CD4-positive, CD25-positive, alpha-beta regulatory T cell (primary cell): ENCODE measurements around the gene STXBP4. TPM values are rescaled to one million over a fixed set of nuclear protein-coding genes. Genes with fewer than 3 reads are reported as not detected.

ENCODE experiments used
- ATAC-seq, 2 donors: fragments of 150-1000 bp; cut with Tn5 transposase; one replicate each; pipeline ENCODE4 v1.10.0; 2021; ENCODE audit warnings: low read depth in 2 of 2, moderate number of reproducible peaks in 2 of 2, moderate library complexity in 1 of 2
- DNase-seq, 3 donors: peaks; one replicate each; pipeline versions ENCODE4 v3.0.0 to v3.0.0-alpha.2; 2012 to 2022; ENCODE audit warnings: mixed read lengths in 1 of 3
- H3K27ac ChIP-seq: one replicate; pipeline ENCODE4 v1.7.0; 2013; ENCODE audit warnings: mild to moderate bottlenecking, low read length; ENCODE audit not compliant: insufficient read depth, poor library complexity, severe bottlenecking
- H3K27me3 ChIP-seq: one replicate; pipeline ENCODE4 v1.7.0; 2013; ENCODE audit warnings: low read length; ENCODE audit not compliant: control insufficient read depth, insufficient read depth
- H3K36me3 ChIP-seq: one replicate; pipeline ENCODE4 v1.7.0; 2013; ENCODE audit warnings: mild to moderate bottlenecking, low read length, moderate library complexity; ENCODE audit not compliant: control insufficient read depth, insufficient read depth
- H3K4me1 ChIP-seq: 2 replicates; pipeline ENCODE4 v1.7.0; 2013; ENCODE audit warnings: mild to moderate bottlenecking, low read length; ENCODE audit not compliant: insufficient read depth, control insufficient read depth, poor library complexity, severe bottlenecking
- H3K4me3 ChIP-seq: one replicate; pipeline ENCODE4 v1.7.0; 2013; ENCODE audit warnings: low read depth, mild to moderate bottlenecking, low read length, moderate library complexity
- H3K9me3 ChIP-seq, 2 experiments: 1 replicate in 1 of 2; 2 replicates in 1 of 2; pipeline ENCODE4 v1.7.0; 2013; ENCODE audit warnings: low read length in 2 of 2, mild to moderate bottlenecking in 1 of 2, moderate library complexity in 1 of 2; ENCODE audit not compliant: control insufficient read depth in 2 of 2
- H3K27ac Mint-ChIP-seq, 3 donors: one replicate each; pipeline ENCODE4 v1.8.0; 2020 to 2022; ENCODE audit warnings: mild to moderate bottlenecking in 3 of 3, mixed read lengths in 3 of 3, moderate library complexity in 2 of 3
- H3K27me3 Mint-ChIP-seq: one replicate; pipeline ENCODE4 v1.8.0; 2022; ENCODE audit warnings: mild to moderate bottlenecking, mixed read lengths
- H3K36me3 Mint-ChIP-seq: one replicate; pipeline ENCODE4 v1.8.0; 2020; ENCODE audit warnings: mixed read lengths
- H3K4me1 Mint-ChIP-seq, 4 donors: one replicate each; pipeline ENCODE4 v1.8.0; 2020 to 2022; ENCODE audit warnings: mixed read lengths in 4 of 4, mild to moderate bottlenecking in 1 of 4
- H3K4me3 Mint-ChIP-seq, 4 donors: one replicate each; pipeline ENCODE4 v1.8.0; 2020 to 2022; ENCODE audit warnings: mild to moderate bottlenecking in 4 of 4, mixed read lengths in 4 of 4, moderate library complexity in 3 of 4
- H3K9me3 Mint-ChIP-seq, 7 donors: one replicate each; pipeline ENCODE4 v1.8.0; 2020 to 2022; ENCODE audit warnings: mixed read lengths in 7 of 7, mild to moderate bottlenecking in 3 of 7, moderate library complexity in 2 of 7
- polyA plus RNA-seq, 4 donors: library from polyadenylated mRNA; unstranded; fragments of 300-500 nt; fragmentation: Illumina TruSeq; gene quantifications; one replicate each; pipeline ENCODE4 v1.2.3, GENCODE V29; 2021
- total RNA-seq: library from RNA; stranded (reverse); gene quantifications from one replicate; pipeline ENCODE4 v1.2.3, GENCODE V29; 2022

The STXBP4 gene
- total and polyA plus RNA-seq, 5 donors from 2014 or later: 2.4 to 7.6 (median 2.7) TPM

DNA sequence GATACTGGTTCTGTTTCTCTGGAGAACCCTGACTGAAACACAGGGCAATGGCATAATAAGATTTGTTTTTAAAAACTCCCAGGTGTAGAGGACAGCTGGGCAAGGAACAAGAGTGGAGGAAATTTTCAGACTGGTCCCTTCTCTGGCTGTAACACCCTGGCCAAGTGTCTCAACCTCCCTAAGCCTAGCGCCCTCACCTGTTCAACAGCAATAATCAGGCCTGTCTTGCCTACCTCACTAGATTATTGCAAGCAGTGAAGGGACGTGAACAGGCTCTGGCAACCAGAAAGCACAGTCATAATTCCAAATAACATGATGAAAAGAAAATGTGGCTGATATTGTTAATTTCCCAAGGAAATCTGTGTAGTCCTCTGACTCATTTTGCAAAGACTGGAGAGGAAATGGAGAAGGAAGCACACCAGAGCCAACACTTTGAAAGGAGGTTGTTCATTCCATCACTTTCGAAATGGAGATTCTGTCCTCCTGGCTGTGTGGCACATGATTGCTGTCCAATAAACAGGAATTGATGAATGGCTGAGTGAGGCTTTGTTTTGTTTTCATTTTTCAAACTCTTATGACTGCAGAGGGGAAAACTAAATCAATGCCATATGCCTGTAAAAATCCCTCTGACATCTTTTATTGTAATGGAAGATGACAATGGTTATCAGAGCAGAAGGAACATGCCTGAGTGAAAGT, 208.7 kb downstream of the STXBP4 start:
- no peaks in the 10 kb centered on the region for H3K4me1 ChIP-seq
- Mint-ChIP-seq H3K9me3 (peaks cover 0 to 19% (median 6%) of the 10 kb centered on the region in 7 donors), H3K27ac (no peak overlapping the region), H3K36me3 (peaks cover 11% of the 10 kb centered on the region), H3K27me3 (no peaks in the 10 kb centered on the region), H3K4me1 (peaks cover 0 to 3% (median 0%) of the 10 kb centered on the region in 4 donors), H3K4me3 (no peak overlapping the region)
- DNase-seq: no peak
- no peaks in the 10 kb centered on the region for H3K27me3 ChIP-seq
- no peak overlapping the region for H3K27ac ChIP-seq
- H3K36me3 ChIP-seq: no peaks in the 10 kb centered on the region
- no peak for ATAC-seq
- H3K9me3 ChIP-seq: peaks cover 0 to 4% of the 10 kb centered on the region in 2 experiments
- no peak overlapping the region for H3K4me3 ChIP-seq

DNA sequence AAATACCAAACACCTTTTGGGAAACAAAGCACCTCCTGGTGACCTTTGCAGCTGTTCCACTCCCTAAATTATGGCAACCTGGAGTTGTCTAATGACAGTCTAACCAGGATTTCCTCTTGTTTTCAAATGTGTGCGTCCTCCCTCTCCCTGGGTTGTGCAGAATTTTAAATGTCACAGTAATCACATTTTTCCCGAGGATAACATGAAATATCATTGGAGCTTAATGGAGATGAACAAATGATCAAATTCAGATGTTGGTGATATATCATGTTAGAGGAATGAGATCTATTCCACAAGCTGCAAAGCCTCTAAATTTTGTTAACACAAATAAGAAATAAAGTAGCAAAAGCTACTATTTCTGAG, 209.3 kb downstream of the STXBP4 start:
- Histone ChIP-seq H3K9me3 (peaks cover 0 to 8% of the 10 kb centered on the region in 2 experiments), H3K4me3 (no peak overlapping the region), H3K36me3 (no peaks in the 10 kb centered on the region), H3K27me3 (no peaks in the 10 kb centered on the region), H3K27ac (no peak overlapping the region), H3K4me1 (no peaks in the 10 kb centered on the region)
- no peak overlapping the region for H3K4me3 Mint-ChIP-seq
- ATAC-seq: no peak
- H3K36me3 Mint-ChIP-seq: peaks cover 11% of the 10 kb centered on the region
- H3K27ac Mint-ChIP-seq: no peak overlapping the region
- no peak for DNase-seq
- H3K4me1 Mint-ChIP-seq: peaks cover 0 to 3% (median 0%) of the 10 kb centered on the region in 4 donors
- no peaks in the 10 kb centered on the region for H3K27me3 Mint-ChIP-seq
- H3K9me3 Mint-ChIP-seq: peaks cover 0 to 23% (median 6%) of the 10 kb centered on the region in 7 donors

DNA sequence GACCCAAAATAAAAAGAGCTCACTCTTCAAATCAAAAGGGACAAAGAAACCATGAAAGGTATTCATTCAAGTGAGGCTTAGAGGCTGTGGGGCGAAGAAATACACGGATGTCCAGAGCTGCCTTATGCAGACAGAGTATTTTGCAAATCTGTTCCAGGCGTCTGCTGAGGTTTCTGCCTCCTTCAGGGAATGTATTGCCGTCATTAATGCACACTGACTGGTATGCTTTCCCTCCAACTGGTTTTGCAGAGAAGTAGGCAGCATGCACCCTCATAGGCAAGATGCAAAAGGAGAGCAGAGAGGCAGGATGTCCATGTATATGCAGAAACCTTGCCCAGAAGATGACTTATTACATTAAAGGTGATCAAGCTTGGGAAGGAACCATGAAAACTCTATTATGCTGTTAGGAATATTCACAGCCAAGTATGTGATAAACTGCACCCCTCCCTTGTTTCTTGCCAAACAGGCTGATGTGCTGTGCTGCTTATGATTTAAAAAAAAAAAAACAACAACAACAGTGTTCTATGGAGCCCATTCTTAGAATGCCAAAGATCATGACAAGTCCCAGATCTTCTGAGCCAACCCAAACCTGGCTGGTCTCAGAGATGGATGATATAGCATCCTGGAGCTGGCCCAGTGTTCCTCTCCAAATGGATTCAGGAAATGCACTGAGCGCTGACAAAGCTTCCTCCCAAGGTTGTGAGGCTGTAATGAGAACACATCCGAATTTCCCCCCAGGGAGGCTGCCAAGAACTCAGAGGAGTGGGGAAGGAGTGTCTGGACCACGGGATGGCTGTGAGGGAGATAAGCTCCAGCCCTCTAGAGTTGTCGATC, 218.6 kb downstream of the STXBP4 start:
- Histone ChIP-seq H3K36me3 (no peaks in the 10 kb centered on the region), H3K27me3 (no peaks in the 10 kb centered on the region), H3K4me1 (no peaks in the 10 kb centered on the region), H3K4me3 (no peak overlapping the region), H3K9me3 (peaks cover 0 to 6% of the 10 kb centered on the region in 2 experiments), H3K27ac (no peak overlapping the region)
- ATAC-seq (no peak), DNase-seq (no peak)
- Mint-ChIP-seq H3K4me3 (no peak overlapping the region), H3K4me1 (no peaks in the 10 kb centered on the region), H3K27ac (no peak overlapping the region), H3K36me3 (no peaks in the 10 kb centered on the region), H3K9me3 (peaks cover 0 to 6% (median 2%) of the 10 kb centered on the region in 7 donors), H3K27me3 (peaks cover 8% of the 10 kb centered on the region)

DNA sequence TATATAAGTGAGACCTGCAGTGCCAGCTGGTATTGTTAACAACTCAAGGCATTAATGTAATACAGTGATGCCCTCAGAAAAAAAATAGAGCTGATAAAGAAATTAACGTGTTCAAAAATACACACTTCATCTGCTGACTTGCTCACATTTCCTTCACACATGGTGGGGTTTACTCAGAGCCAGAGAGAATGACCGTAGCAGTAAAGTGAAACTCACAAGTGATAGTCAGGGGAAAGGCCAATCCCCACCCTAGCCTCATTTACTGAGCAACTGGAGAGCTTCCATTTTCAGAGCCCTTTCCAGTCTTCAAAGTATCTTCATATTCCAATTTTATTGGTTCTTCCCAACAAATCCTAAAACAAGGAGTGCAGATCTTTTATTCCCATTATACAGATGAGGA, 222.2 kb downstream of the STXBP4 start:
- no peaks in the 10 kb centered on the region for H3K27me3 ChIP-seq
- no peak overlapping the region for H3K27ac ChIP-seq
- Mint-ChIP-seq H3K9me3 (peaks cover 0 to 2% (median 0%) of the 10 kb centered on the region in 7 donors), H3K4me3 (no peak overlapping the region), H3K4me1 (no peaks in the 10 kb centered on the region), H3K27me3 (peaks cover 8% of the 10 kb centered on the region), H3K36me3 (no peaks in the 10 kb centered on the region), H3K27ac (no peak overlapping the region)
- H3K4me3 ChIP-seq: no peak overlapping the region
- H3K9me3 ChIP-seq: no peaks in the 10 kb centered on the region
- DNase-seq (no peak), ATAC-seq (no peak)
- no peaks in the 10 kb centered on the region for H3K36me3 ChIP-seq
- no peaks in the 10 kb centered on the region for H3K4me1 ChIP-seq

DNA sequence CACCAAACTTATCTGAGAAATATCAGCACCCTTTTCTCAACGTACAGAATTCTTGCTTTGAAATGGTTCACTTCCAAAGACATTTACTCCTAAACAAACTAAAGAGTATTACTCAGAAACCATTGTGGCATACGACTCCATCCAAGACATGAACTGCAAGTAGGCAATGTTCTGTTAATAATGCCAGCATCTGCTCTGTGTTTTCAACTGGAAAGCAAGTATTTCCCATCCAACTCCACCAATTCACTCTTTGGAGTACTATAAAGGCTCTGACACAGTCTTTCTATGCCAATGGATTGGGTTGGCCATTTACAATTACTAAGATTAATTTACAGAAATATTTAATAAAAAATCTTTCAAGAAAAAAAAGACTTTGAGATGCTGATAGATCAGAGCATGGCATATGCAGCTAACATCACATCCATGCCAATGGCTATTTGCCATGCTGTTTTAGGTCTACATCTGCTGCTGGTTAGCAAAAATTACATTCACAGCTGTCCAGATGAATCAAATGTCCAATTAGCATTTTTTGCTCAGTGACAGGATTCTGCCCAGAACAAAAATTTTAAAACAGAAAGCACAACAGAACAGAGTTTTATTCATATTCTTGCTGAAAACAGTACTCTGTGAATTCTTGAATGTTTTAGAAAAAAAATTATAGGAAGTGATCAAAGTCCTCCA, 230.3 kb downstream of the STXBP4 start:
- peak overlapping the region in 1 of 4 donors; percentile 49 for H3K4me3 Mint-ChIP-seq
- H3K9me3 Mint-ChIP-seq: peaks cover 0 to 3% (median 0%) of the 10 kb centered on the region in 7 donors
- peaks cover 10% of the 10 kb centered on the region for H3K27me3 Mint-ChIP-seq

DNA sequence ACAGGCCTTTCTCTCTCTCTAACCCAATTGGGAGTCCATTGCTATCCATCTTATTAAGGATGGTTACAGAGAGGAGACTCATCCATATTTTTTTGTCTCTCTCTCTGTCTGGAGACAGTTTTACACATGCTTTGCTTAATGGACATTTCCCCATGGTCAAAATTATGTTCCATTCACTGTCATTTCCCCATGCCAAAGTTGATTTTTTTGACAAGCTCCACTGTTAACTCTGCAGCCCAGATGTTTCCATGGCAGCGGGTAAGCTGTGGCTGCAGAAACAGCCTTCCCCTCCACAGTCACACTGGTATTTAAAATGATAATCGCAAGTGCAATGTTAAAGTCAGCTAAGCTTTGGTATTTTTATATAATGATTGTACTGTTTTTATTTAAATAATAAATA, 232.3 kb downstream of the STXBP4 start:
- DNase-seq: no peak
- Histone ChIP-seq H3K4me3 (no peak overlapping the region), H3K4me1 (no peaks in the 10 kb centered on the region), H3K27me3 (peaks cover 2% of the 10 kb centered on the region), H3K36me3 (no peaks in the 10 kb centered on the region), H3K9me3 (peaks cover 0 to 5% of the 10 kb centered on the region in 2 experiments), H3K27ac (no peak overlapping the region)
- no peak for ATAC-seq
- no peaks in the 10 kb centered on the region for H3K4me1 Mint-ChIP-seq
- H3K36me3 Mint-ChIP-seq: no peaks in the 10 kb centered on the region
- peaks cover 0 to 3% (median 0%) of the 10 kb centered on the region in 7 donors for H3K9me3 Mint-ChIP-seq
- no peak overlapping the region for H3K27ac Mint-ChIP-seq
- H3K4me3 Mint-ChIP-seq: no peak overlapping the region
- H3K27me3 Mint-ChIP-seq: peaks cover 10% of the 10 kb centered on the region

More for the DNA sequence above, 230.3 kb downstream of the STXBP4 start:
- peaks cover 0 to 1% of the 10 kb centered on the region in 2 experiments for H3K9me3 ChIP-seq
- DNase-seq: no peak
- Mint-ChIP-seq H3K4me1 (no peaks in the 10 kb centered on the region), H3K27ac (no peak overlapping the region), H3K36me3 (no peaks in the 10 kb centered on the region)
- H3K4me3 ChIP-seq: no peak overlapping the region
- no peak overlapping the region for H3K27ac ChIP-seq
- ATAC-seq: no peak
- H3K27me3 ChIP-seq: peaks cover 2% of the 10 kb centered on the region
- H3K36me3 ChIP-seq: no peaks in the 10 kb centered on the region
- H3K4me1 ChIP-seq: no peaks in the 10 kb centered on the region

DNA sequence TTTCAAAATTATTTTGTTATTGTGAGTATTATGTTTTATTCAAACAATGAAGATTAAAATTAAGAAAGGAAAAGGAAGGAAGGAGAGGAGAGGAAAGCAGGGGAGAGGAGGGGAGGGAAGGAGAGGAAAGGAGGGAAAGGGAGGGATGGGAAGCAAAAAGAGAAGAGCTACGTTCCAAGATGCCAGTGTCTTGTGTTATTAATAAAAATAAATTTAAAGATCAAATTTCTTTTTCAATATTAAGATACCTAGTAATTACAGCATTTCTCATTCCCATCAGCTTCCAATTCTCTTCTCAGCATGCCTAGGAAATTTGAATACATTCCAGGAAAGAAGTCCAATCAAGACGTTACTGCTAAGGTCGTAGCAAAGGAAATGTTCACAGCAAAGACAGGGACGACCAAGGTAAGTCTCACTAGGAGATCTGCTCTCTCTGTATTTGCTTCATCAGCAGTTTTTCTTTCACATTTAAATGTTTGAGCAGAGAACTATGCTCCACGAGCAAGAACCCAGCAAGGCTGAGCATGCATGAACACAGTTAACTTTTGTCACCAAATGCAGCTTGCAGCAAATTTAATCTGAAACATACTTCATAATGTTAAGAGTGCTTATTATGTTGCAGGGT, 232.9 kb downstream of the STXBP4 start:
- Mint-ChIP-seq H3K36me3 (no peaks in the 10 kb centered on the region), H3K9me3 (peaks cover 0 to 3% (median 0%) of the 10 kb centered on the region in 7 donors), H3K4me3 (no peak overlapping the region), H3K27me3 (peaks cover 10% of the 10 kb centered on the region), H3K4me1 (no peaks in the 10 kb centered on the region), H3K27ac (no peak overlapping the region)
- DNase-seq: no peak
- H3K9me3 ChIP-seq: peaks cover 0 to 5% of the 10 kb centered on the region in 2 experiments
- H3K4me1 ChIP-seq: no peaks in the 10 kb centered on the region
- H3K4me3 ChIP-seq: no peak overlapping the region
- H3K36me3 ChIP-seq: no peaks in the 10 kb centered on the region
- H3K27me3 ChIP-seq: peaks cover 2% of the 10 kb centered on the region
- H3K27ac ChIP-seq: no peak overlapping the region
- ATAC-seq: no peak
